GM12878 (cell line): ENCODE data around the gene RHOB. TPM values are rescaled to one million over a fixed set of nuclear protein-coding genes. Genes with fewer than 3 reads are reported as not detected.

Source experiments
- ATAC-seq: fragments of 200-7000 bp; cut with Tn5 transposase; 3 replicates; pipeline ENCODE4 v1.9.1; 2020; ENCODE audit warnings: mild to moderate bottlenecking, moderate library complexity
- BruUV-seq: library from RNA; stranded (reverse); fragments of 400-500 nt; replicated peaks from 2 replicates; lab custom pipeline; 2021; lab: Mats Ljungman, UMichigan
- CTCF ChIA-PET: fragments of 300-600 bp; sonication (Branson Sonifier 250); formaldehyde crosslinking; extraction: SDS; loops from one replicate; lab custom pipeline; 2021; ENCODE audit warnings: inconsistent platforms; lab: Yijun Ruan, JAX
- POLR2A ChIA-PET: fragments of 350-600 bp; formaldehyde crosslinking; extraction: SDS; loops from one replicate; lab custom pipeline; 2021; ENCODE audit warnings: inconsistent platforms; lab: Charles Lee
- RAD21 ChIA-PET: fragments of 300-600 bp; sonication (Branson Sonifier 250); formaldehyde crosslinking; loops from one replicate; lab custom pipeline; 2023; ENCODE audit warnings: antibody characterized with exemption; ENCODE audit not compliant: unreplicated experiment; lab: Charles Lee
- SMC1A ChIA-PET: fragments of 300-600 bp; sonication (Branson Sonifier 250); formaldehyde crosslinking; loops from one replicate; lab custom pipeline; 2023; ENCODE audit not compliant: unreplicated experiment, uncharacterized antibody; lab: Charles Lee
- DNase-seq: peaks from one replicate; pipeline ENCODE4 v3.0.0-alpha.2; 2011; ENCODE audit warnings: low read depth, low spot score
- FAIRE-seq: peaks from 3 replicates; lab custom pipeline; 2011; peaks lifted over from hg19 to GRCh38; lab: Jason Lieb, UNC
- H2AFZ ChIP-seq: 2 replicates; pipeline ENCODE4 v1.6.0; 2011; ENCODE audit warnings: low read depth, low read length, control low read depth; ENCODE audit not compliant: control insufficient read depth
- H3K27ac ChIP-seq: 2 replicates; pipeline ENCODE4 v1.5.1; 2011; ENCODE audit warnings: control low read depth; ENCODE audit not compliant: control insufficient read depth, insufficient read depth
- H3K27me3 ChIP-seq, 2 experiments: replicated peaks in 1 of 2; 2 replicates each; pipeline versions ENCODE4 v1.6.0 to v1.6.1; 2011; ENCODE audit warnings: low read length in 1 of 2; ENCODE audit not compliant: control insufficient read depth in 2 of 2, insufficient read depth in 2 of 2
- H3K36me3 ChIP-seq, 2 experiments: 2 replicates each; pipeline ENCODE4 v1.5.1; 2011; ENCODE audit warnings: low read length in 1 of 2; ENCODE audit not compliant: control insufficient read depth in 2 of 2, insufficient read depth in 2 of 2
- H3K4me1 ChIP-seq: 2 replicates; pipeline ENCODE4 v1.6.1; 2011; ENCODE audit warnings: mild to moderate bottlenecking, low read length, moderate library complexity, mixed read lengths; ENCODE audit not compliant: control insufficient read depth, insufficient read depth
- H3K4me2 ChIP-seq: 2 replicates; pipeline ENCODE4 v1.6.0; 2011; ENCODE audit warnings: control low read depth; ENCODE audit not compliant: control insufficient read depth, insufficient read depth
- H3K4me3 ChIP-seq: fragments of 200-600 bp; sonication (generic); 2 replicates; pipeline ENCODE4 v1.5.1; 2016
- H3K79me2 ChIP-seq: 2 replicates; pipeline ENCODE4 v1.6.0; 2011; ENCODE audit warnings: low read length; ENCODE audit not compliant: control insufficient read depth, insufficient read depth
- H3K9ac ChIP-seq: 2 replicates; pipeline ENCODE4 v1.8.0; 2011; ENCODE audit warnings: low read length, control low read depth, mixed read lengths; ENCODE audit not compliant: control insufficient read depth, insufficient read depth
- H3K9me3 ChIP-seq: replicated peaks from 3 replicates; pipeline ENCODE4 v1.5.1; 2011; ENCODE audit warnings: mild to moderate bottlenecking, low read length; ENCODE audit not compliant: control insufficient read depth, insufficient read depth
- H4K20me1 ChIP-seq: 2 replicates; pipeline ENCODE4 v1.6.0; 2011; ENCODE audit not compliant: control insufficient read depth, insufficient read depth
- ATF7 ChIP-seq: fragments of 450-650 bp; IDR thresholded peaks from 2 replicates; pipeline ENCODE4 v1.6.1; 2016; ENCODE audit warnings: low read depth, mild to moderate bottlenecking
- ETV6 ChIP-seq, 2 experiments: fragments of 450-650 bp in 1 of 2; IDR thresholded peaks in 1 of 2; conservative IDR thresholded peaks in 1 of 2; 2 replicates each; pipeline ENCODE4 v1.6.1; 2014; ENCODE audit warnings: antibody characterized with exemption in 1 of 2, borderline replicate concordance in 1 of 2, low read depth in 1 of 2, mild to moderate bottlenecking in 1 of 2, moderate library complexity in 1 of 2
- HDGF ChIP-seq: fragments of 450-650 bp; IDR thresholded peaks from 2 replicates; pipeline ENCODE4 v1.6.1; 2016; ENCODE audit warnings: antibody characterized with exemption
- KLF5 ChIP-seq: fragments of 450-650 bp; IDR thresholded peaks from 2 replicates; pipeline ENCODE4 v1.6.1; 2014; ENCODE audit warnings: mild to moderate bottlenecking; ENCODE audit not compliant: partially characterized antibody
- MYC ChIP-seq: IDR thresholded peaks from 2 replicates; pipeline ENCODE4 v1.6.1; 2011; ENCODE audit warnings: mild to moderate bottlenecking, low read length, moderate library complexity, inconsistent platforms; ENCODE audit not compliant: insufficient read depth, insufficient replicate concordance, insufficient read length, severe bottlenecking
- RUNX3 ChIP-seq: IDR thresholded peaks from 2 replicates; pipeline ENCODE4 v1.6.1; 2012; ENCODE audit warnings: low read length, inconsistent platforms
- SPI1 ChIP-seq: IDR thresholded peaks from 2 replicates; pipeline ENCODE4 v1.6.1; 2011; ENCODE audit warnings: low read depth, mild to moderate bottlenecking, low read length, moderate library complexity, borderline replicate concordance; ENCODE audit not compliant: insufficient read depth
- STAT1 ChIP-seq: fragments of 450-650 bp; conservative IDR thresholded peaks from 2 replicates; pipeline ENCODE4 v1.6.1; 2014; ENCODE audit warnings: antibody characterized with exemption, mild to moderate bottlenecking
- TCF3 ChIP-seq: IDR thresholded peaks from 2 replicates; pipeline ENCODE4 v1.6.1; 2012; ENCODE audit warnings: low read depth, mild to moderate bottlenecking, low read length, borderline replicate concordance; ENCODE audit not compliant: insufficient read depth
- TCF7 ChIP-seq: IDR thresholded peaks from 2 replicates; pipeline ENCODE4 v1.6.1; 2014; ENCODE audit warnings: antibody characterized with exemption, borderline replicate concordance
- YY1 ChIP-seq: IDR thresholded peaks from 2 replicates; pipeline ENCODE4 v1.6.1; 2011; ENCODE audit warnings: low read depth, mild to moderate bottlenecking, low read length
- ZNF274 ChIP-seq: IDR thresholded peaks from one replicate; pipeline ENCODE4 v1.8.0; 2011; ENCODE audit not compliant: insufficient read length, insufficient read depth
- WGBS: methylation state at CpG from one replicate; pipeline ENCODE4 v1.1.6; 2016; ENCODE audit warnings: low lambda C conversion rate; ENCODE audit not compliant: insufficient replicate concordance, insufficient coverage; ENCODE audit errors: missing lambda C conversion rate; 5-methylcytosine and 5-hydroxymethylcytosine counted together
- in situ Hi-C: fragments of 300-500 bp; cut with MboI; formaldehyde crosslinking; loops from 9 replicates; pipeline ENCODE4 v1.14.3; 2018; ENCODE audit warnings: mixed read lengths
- intact Hi-C: fragments of 100-400 bp; cut with micrococcal nuclease; formaldehyde crosslinking; loops from one replicate; pipeline ENCODE4 v1.14.2; 2022; ENCODE audit not compliant: unreplicated experiment
- polyA plus RNA-seq, 11 experiments: library from polyadenylated mRNA; depleted of rRNA in 4 of 11; unstranded in 6 of 11; stranded (reverse) in 5 of 11; fragments of >200 nt; fragmentation: Nextera tagmentation in 4 of 11; fragmentation: Illumina TruSeq in 1 of 11; extraction: Ambion mirVana in 4 of 11; extraction: Trizol in 1 of 11; gene quantifications; 1 replicate in 1 of 11; 2 replicates in 10 of 11; pipeline versions ENCODE4 v1.2.1 to v1.2.3, GENCODE V29; 2011 to 2016; ENCODE audit warnings: inconsistent platforms in 2 of 11, missing spikeins in 2 of 11, low read depth in 1 of 11
- total RNA-seq, 4 experiments: library from RNA; depleted of rRNA in 3 of 4; stranded (reverse); fragments of >200 nt in 3 of 4; fragmentation: Illumina TruSeq in 1 of 4; extraction: Trizol in 1 of 4; gene quantifications; 2 replicates each; pipeline versions ENCODE4 v1.2.1 to v1.2.3, GENCODE V29; 2013 to 2021

RHOB gene
- total and polyA plus RNA-seq, 10 of the 15 experiments (the other 5 are each of a cell fraction or from before 2014, with no cell fraction given): 0.03 to 4.5 (median 1.2) TPM

- Histone ChIP-seq H3K36me3 (no peaks in the 10 kb centered on the region), H3K27ac (no peak overlapping the region), H3K79me2 (no peaks in the 10 kb centered on the region), H3K4me3 (no peak overlapping the region), H3K9ac (no peak overlapping the region), H3K9me3 (no peaks in the 10 kb centered on the region; the same call in 2 of the 3 replicates), H3K4me2 (no peak overlapping the region), H4K20me1 (no peaks in the 10 kb centered on the region), H3K27me3 (no peaks in the 10 kb centered on the region), H2AFZ (no peak overlapping the region), H3K4me1 (no peaks in the 10 kb centered on the region)
- intact Hi-C loops: no loop called here
- WGBS: 38% methylated on average over 5 of the region's 5 CpGs
- in situ Hi-C loops: no loop called here
- ChIA-PET POLR2A (interaction anchor here (1.1 kb wide), 1 partner anchor 27 kb away, joined by 3 read pairs; no protein-coding TSS in a partner anchor), SMC1A (no interaction called here), RAD21 (no interaction called here), CTCF (interaction anchor here (2.3 kb wide), 1 partner anchor 14 kb away, joined by 7 read pairs; no protein-coding TSS in a partner anchor)
- DNase-seq: no peak
- no peak for FAIRE-seq
- TF ChIP-seq ZNF274: no peak
- no peak for TF ChIP-seq HDGF
- TF ChIP-seq SPI1: no peak
- TF ChIP-seq YY1: no peak
- no peak for TF ChIP-seq STAT1
- TF ChIP-seq ATF7: no peak
- TF ChIP-seq TCF7: no peak
- no peak for TF ChIP-seq RUNX3
- TF ChIP-seq TCF3: no peak
- no peak for TF ChIP-seq MYC
- TF ChIP-seq ETV6 (conservative IDR thresholded peaks at IDR 0.05 in 1 of 2, IDR thresholded peaks at IDR 0.05 in 1 of 2; ENCODE audit: borderline replicate concordance in 1 of 2, low read depth in 1 of 2): no peak
- no peak for TF ChIP-seq KLF5
- no peak for ATAC-seq
- BruUV-seq: no TSS peak
Measured at GRCh38 chr2:20481798-20482405, 35.0 kb downstream of the RHOB start.
